ENCODE data around the gene P2RX2. TPM values are rescaled to one million over a fixed set of nuclear protein-coding genes. Genes with fewer than 3 reads are reported as not detected.

P2RX2 gene
- total RNA-seq, 2 donors from 2014 or later: 1.0 TPM; not detected in 1

- H3K27me3 ChIP-seq: no peaks in the 10 kb centered on the region
- DNase-seq: no peak
- no peak for ATAC-seq
- no peak overlapping the region for H3K27ac ChIP-seq
- intact Hi-C loops (cut with DNase I): no loop called here
- WGBS, 2 donors: 94 to 96% methylated on average over 20 to 30 of the region's 30 CpGs
- H3K9me3 ChIP-seq: no peaks in the 10 kb centered on the region
- peaks cover 0 to 10% of the 10 kb centered on the region in 2 donors for H3K36me3 ChIP-seq (replicated peaks in 1 of 2; ENCODE audit: insufficient read depth in 1 of 2, low read depth in 2 of 2)
- no peak for TF ChIP-seq POLR2A (IDR thresholded peaks at IDR 0.05)
- TF ChIP-seq CTCF (IDR thresholded peaks at IDR 0.05): no peak
- no peaks in the 10 kb centered on the region for H3K4me1 ChIP-seq
- H3K4me3 ChIP-seq: no peak overlapping the region
These were observed 24.6 kb downstream of the P2RX2 start for GRCh38 chr12:132642846-132643835.

- H3K4me1 ChIP-seq: no peaks in the 10 kb centered on the region
- peaks cover 0 to 9% of the 10 kb centered on the region in 2 donors for H3K36me3 ChIP-seq (replicated peaks in 1 of 2; ENCODE audit: insufficient read depth in 1 of 2, low read depth in 2 of 2)
- TF ChIP-seq CTCF (IDR thresholded peaks at IDR 0.05) (no peak), POLR2A (IDR thresholded peaks at IDR 0.05) (no peak)
- intact Hi-C loops (cut with DNase I): no loop called here
- no peak overlapping the region for H3K27ac ChIP-seq
- WGBS, 2 donors: 95 to 96% methylated on average over 7 of the region's 7 CpGs
- DNase-seq (no peak), ATAC-seq (no peak)
- H3K27me3 ChIP-seq: no peaks in the 10 kb centered on the region
- H3K9me3 ChIP-seq: no peaks in the 10 kb centered on the region
- no peak overlapping the region for H3K4me3 ChIP-seq
These were observed 28.3 kb downstream of the P2RX2 start for GRCh38 chr12:132646850-132647249.

GRCh38 chr12:132647858-132648257 is 29.3 kb downstream of the P2RX2 start:
- H3K9me3 ChIP-seq: no peaks in the 10 kb centered on the region
- H3K4me3 ChIP-seq: no peak overlapping the region

GRCh38 chr12:132648616-132649225 is 30.1 kb downstream of the P2RX2 start:
- 94% methylated on average over 22 to 24 of the region's 24 CpGs for WGBS, 2 donors
- H3K4me1 ChIP-seq: no peaks in the 10 kb centered on the region
- H3K36me3 ChIP-seq (replicated peaks in 1 of 2; ENCODE audit: insufficient read depth in 1 of 2, low read depth in 2 of 2): peaks cover 0 to 4% of the 10 kb centered on the region in 2 donors
- intact Hi-C loops (cut with DNase I): no loop called here
- DNase-seq (no peak), ATAC-seq (no peak)
- H3K4me3 ChIP-seq: no peak overlapping the region
- no peak overlapping the region for H3K27ac ChIP-seq
- no peak for TF ChIP-seq CTCF (IDR thresholded peaks at IDR 0.05)
- TF ChIP-seq POLR2A (IDR thresholded peaks at IDR 0.05): no peak
- H3K9me3 ChIP-seq: no peaks in the 10 kb centered on the region
- no peaks in the 10 kb centered on the region for H3K27me3 ChIP-seq

More at GRCh38 chr12:132647858-132648257, 29.3 kb downstream of the P2RX2 start:
- TF ChIP-seq POLR2A (IDR thresholded peaks at IDR 0.05) (no peak), CTCF (IDR thresholded peaks at IDR 0.05) (no peak)
- Histone ChIP-seq H3K4me1 (no peaks in the 10 kb centered on the region), H3K27ac (no peak overlapping the region), H3K27me3 (no peaks in the 10 kb centered on the region), H3K36me3 (replicated peaks in 1 of 2; ENCODE audit: insufficient read depth in 1 of 2, low read depth in 2 of 2) (peaks cover 0 to 5% of the 10 kb centered on the region in 2 donors)
- 95% methylated on average over 10 of the region's 10 CpGs for WGBS, 2 donors
- DNase-seq (no peak), ATAC-seq (no peak)
- intact Hi-C loops (cut with DNase I): no loop called here

All from body of pancreas (tissue), 4 donors.